ENCODE data around the gene NOB1.

The NOB1 gene

GRCh38 chr16:69773260-69773947 lies 18.7 kb upstream of the NOB1 start:
- TF ChIP-seq CTCF (IDR thresholded peaks at IDR 0.05; ENCODE audit: control insufficient read depth, extremely low read depth, insufficient read depth), result no peak
- no peak for DNase-seq (ENCODE audit: low read depth)
- no peak overlapping the region for H3K4me3 ChIP-seq (ENCODE audit: low read depth, low read length)

- no peak overlapping the region for H3K4me3 ChIP-seq (ENCODE audit: low read depth, low read length)
- TF ChIP-seq CTCF (IDR thresholded peaks at IDR 0.05; ENCODE audit: control insufficient read depth, extremely low read depth, insufficient read depth), result no peak
- DNase-seq (ENCODE audit: low read depth), result no peak
Observed at GRCh38 chr16:69771651-69771967, 16.9 kb upstream of the NOB1 start.

GRCh38 chr16:69769404-69769803 lies 14.7 kb upstream of the NOB1 start:
- TF ChIP-seq CTCF (IDR thresholded peaks at IDR 0.05; ENCODE audit: control insufficient read depth, extremely low read depth, insufficient read depth), result no peak
- H3K4me3 ChIP-seq (ENCODE audit: low read depth, low read length), result no peak overlapping the region
- DNase-seq (ENCODE audit: low read depth), result no peak

GRCh38 chr16:69768666-69769065 lies 13.9 kb upstream of the NOB1 start:
- TF ChIP-seq CTCF (IDR thresholded peaks at IDR 0.05; ENCODE audit: control insufficient read depth, extremely low read depth, insufficient read depth), result no peak
- no peak overlapping the region for H3K4me3 ChIP-seq (ENCODE audit: low read depth, low read length)
- DNase-seq (ENCODE audit: low read depth), result no peak

- no peak for DNase-seq (ENCODE audit: low read depth)
- no peak for TF ChIP-seq CTCF (IDR thresholded peaks at IDR 0.05; ENCODE audit: control insufficient read depth, extremely low read depth, insufficient read depth)
- H3K4me3 ChIP-seq (ENCODE audit: low read depth, low read length), result no peak overlapping the region
Observed at GRCh38 chr16:69767459-69768229, 12.9 kb upstream of the NOB1 start.

GRCh38 chr16:69763599-69763942 lies 8.8 kb upstream of the NOB1 start:
- DNase-seq (ENCODE audit: low read depth), result peak; percentile 90
- TF ChIP-seq CTCF (IDR thresholded peaks at IDR 0.05; ENCODE audit: control insufficient read depth, extremely low read depth, insufficient read depth), result no peak
- H3K4me3 ChIP-seq (ENCODE audit: low read depth, low read length), result peak overlapping the region; percentile 94

Measured in LNCaP clone FGC (cell line).